GM19099 (cell line): Measurements from ENCODE around the gene REELD1.

Experiments
- POLR2A ChIP-seq: IDR thresholded peaks from 3 replicates; pipeline ENCODE4 v1.6.1; 2011; ENCODE audit warnings: low read depth; ENCODE audit not compliant: insufficient read length; ENCODE audit errors: extremely low read depth

Gene REELD1

DNA sequence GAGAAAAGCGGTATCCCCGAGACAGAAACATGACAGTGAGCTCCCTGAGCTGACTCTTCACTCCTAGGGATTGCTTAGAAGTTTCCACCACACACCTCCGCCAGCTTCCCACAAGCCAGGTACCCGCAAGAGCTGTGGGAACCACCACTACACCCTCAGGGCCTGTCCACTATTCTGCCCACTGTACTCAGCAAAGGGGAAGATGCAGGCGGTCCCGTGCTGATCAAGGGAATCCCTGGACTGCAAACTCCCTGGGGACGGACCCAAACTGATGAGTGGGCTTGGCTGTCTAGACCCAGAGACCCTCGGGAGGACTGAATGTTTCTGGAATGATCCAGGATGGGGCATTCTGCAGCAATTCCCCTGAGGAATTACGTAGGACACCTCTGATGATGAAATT, 30.2 kb downstream of the REELD1 start:
- no peak for TF ChIP-seq POLR2A

DNA sequence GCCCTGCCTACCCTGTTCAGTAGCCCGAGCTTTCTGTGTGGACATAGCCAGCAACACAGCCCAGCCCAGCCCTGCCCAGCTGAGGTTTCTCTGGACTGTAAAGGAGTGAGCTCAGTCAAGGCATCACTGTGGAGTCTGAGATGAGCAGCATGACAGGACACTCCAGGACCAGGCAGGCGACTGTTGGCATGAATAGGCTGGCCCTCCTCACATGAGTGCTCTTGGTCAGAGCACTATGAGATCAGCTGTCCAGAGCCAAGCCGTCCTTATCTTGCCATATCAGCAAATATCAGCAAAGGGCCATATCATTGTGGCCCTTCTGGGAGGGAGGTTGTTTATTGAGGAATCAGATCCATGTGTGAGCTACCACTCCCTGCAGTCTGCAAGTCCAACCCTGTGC, 30.9 kb downstream of the REELD1 start:
- TF ChIP-seq POLR2A = no peak

DNA sequence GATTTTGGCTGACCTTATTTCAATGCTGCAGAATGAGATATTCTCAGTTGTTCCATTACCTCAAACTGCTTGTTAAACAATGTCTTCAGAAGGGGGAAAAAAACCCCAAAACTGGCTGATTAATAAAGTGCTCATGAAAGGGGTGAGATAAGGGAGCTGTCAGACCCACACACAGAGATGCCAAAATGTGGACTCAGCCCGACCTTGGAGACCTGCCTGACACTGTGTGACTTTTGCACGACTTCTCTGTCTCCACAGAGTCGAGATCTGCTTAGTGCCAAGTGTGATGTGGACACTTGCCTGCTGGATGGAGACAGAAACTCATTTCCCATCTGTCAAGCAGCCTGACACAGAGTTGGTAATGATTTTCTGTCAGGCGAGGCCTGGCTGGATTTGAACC, 31.5 kb downstream of the REELD1 start:
- TF ChIP-seq POLR2A = no peak

DNA sequence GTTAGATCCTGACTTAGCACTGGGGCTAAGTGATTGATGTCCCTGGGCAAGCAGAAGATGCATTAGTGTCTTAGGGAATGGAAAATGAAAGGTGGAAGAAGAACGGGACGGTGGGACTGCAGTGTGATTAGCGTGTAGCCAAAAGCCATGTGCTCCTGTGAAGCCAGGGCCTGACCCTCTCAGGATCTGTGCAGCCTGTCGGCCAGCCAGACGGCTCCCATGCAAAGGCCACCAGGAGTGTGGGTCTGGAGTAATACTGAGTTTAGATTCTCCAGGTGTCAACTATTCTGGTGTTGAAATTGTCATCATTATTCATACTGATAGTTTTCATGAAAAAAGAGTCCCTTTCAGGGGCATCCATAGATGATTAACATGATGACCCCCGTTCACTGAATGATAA, 32.0 kb downstream of the REELD1 start:
- no peak for TF ChIP-seq POLR2A

DNA sequence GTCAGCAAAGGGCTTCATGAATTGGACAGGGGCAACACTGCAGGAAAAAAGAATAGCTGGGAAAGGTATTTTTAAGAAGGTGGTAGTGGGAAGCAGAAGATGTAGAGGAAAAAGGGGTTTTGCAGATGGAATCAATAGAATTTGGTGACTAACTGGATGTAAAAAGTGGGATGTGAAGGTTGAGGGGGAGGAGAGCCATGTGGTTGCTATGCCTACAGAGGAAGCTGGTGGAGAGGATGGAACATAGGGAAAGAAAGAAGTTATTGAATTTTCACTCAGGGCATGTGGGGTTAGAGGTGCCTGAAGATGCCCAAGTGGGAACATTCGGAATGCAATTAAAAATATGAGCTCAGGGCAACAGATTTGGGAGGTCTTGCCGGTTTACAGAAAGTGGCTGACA, 33.0 kb downstream of the REELD1 start:
- no peak for TF ChIP-seq POLR2A

DNA sequence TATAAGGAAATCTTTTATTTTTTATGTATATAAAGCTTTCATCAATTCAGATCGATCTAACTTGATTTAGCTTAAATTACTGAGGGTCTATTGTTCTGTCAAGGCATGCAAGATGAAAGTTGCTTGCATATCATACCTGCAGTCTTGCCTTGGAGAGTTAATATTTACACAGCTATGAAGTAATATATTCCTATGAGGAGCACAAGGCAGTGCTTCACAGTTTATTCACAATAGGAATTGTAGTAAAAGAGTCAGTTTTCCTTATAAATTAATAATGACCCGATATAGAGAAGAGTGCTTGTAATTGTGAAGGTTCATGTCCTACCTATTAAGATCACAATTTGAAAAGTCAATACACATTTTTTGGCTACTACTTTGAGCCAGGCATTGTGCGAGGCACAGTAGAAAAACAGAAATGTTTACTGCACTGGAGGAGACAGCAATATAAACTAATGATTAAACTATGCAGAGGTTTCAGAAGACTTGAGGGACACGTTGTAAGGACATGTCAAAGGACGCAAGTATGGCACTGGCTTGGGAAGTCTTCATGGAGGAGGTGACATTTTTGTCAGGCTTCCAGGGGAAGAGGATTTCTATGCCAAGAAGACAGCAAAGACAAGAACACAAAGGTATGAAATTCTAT, 38.8 kb downstream of the REELD1 start:
- no peak for TF ChIP-seq POLR2A

DNA sequence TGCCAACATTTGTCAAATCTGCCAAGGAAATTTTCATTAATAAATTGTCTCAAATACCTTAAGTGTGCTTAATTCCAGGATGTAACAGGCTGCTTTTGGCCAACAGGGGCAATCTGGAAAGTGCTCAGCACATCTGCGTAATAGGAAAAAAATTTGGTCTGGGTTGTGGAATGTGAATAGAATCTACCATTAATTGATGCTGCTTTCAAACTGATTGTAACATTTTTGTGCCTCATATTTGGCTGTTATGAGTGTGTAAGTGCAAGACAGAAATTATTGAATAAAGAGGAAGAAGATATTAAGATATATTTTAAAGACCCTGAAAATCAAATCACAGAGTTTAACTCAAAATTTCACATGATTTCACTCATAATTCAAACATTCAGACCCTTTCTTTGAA, 41.1 kb downstream of the REELD1 start:
- no peak for TF ChIP-seq POLR2A

DNA sequence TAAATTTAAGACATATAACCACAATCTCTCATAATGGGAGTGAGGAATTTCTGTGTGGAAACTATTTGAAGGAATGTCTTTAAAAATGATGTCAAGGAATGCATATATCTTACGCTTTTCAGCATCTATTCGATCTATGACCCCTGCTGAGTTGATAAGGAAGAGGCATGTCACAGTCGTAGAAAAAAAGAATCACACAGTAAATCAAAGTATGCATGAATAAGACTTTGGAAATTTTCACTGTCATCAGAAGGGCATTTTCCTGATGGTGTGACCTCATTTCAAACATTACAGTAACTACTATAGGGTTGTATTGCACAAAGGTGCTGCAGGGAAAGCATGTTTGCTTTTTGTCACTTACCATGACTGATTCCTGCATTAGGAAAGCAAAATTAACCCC, 41.5 kb downstream of the REELD1 start:
- no peak for TF ChIP-seq POLR2A

DNA sequence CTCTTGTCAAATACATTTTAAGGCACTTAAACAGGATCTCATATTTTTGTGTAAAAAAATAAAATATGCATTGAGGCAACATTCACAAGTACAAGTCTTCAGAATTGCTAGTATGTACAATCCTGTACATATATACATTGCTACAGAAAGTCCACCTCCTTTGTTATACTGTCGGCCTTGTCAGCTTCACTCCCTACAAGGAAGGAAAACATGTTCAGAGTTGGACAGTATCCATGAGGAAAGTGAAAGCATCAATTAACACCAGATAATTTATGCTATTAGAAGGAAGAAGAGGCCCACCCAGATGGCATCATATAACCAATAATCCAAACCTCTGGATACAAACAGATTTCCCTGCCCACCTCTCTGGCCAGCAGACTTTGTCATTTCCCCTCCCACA, 42.0 kb downstream of the REELD1 start:
- no peak for TF ChIP-seq POLR2A

DNA sequence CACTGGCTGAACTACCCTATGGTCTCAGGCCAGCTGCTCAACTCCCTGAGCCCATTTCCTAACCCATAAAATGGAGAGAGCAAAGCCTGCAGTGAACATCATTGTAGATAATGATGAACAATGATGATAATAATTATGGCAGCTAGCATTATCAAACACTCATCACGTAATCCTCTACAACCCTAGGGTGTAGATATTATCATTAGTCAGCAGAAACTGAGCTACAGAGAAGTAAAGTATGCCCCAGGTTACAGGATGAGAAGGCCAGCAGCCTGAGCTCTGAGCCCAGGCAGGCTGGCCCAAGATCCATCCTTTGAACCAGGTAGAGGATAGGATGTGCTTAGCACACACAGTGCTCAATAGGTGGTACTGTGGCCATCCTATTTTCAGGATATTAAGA, 43.2 kb downstream of the REELD1 start:
- TF ChIP-seq POLR2A = no peak

DNA sequence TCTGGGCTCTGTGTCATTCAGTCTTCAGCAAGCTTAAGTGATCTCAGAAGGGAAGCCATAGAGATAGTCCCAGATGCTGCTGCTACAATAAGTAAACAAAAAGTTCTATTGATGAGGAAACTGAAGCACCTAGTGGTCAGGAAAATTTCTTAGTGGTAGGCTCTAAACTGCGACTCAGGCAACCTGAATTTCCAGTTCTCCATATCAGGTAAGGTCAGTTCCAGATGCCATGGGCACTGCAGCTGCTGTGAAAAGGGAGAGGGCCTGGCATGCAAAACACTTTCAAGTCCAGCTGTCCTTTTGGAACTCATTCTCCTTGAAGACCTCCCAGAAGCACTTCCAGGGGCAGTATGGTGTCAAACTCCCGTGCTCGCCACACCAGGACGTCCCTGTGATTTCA, 46.2 kb downstream of the REELD1 start:
- TF ChIP-seq POLR2A = no peak

DNA sequence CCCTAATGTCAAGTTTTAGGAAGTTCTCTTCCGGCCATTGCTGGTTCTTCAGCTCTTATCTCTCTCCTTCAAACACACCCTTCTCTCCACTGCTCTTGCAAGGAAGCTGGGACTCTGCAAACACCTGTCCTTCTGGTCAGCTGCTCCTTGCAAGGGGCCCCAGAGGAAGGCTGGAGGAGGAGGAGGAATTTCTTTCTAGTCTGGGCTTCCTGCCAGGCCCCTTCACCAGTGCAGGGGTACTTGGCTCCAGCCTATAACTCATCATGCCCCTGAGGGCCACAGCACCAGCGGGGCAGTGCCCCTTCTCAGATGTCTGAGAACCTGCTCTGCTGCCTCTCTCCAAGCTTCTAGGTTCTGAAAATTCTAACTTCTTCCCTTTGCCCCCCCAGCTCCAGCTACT, 46.7 kb downstream of the REELD1 start:
- TF ChIP-seq POLR2A = no peak

DNA sequence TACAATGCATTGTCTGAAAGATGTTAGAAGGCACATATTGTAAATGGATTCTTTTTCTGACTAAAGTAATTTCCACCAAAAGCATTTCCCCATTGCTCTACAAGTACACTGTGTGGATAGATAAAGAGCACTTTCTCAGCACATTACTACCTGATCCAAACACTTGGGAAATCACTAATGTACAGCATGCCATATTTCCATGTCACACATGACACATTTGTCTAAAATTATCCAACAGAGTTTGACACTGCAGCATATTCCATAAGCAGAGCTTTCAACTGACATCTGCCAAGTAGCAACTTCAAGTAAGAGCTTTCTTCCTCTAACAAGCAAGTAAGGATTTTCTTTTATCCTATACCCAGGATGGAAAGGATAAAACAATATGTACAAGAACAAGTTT, 49.5 kb downstream of the REELD1 start:
- TF ChIP-seq POLR2A = no peak

DNA sequence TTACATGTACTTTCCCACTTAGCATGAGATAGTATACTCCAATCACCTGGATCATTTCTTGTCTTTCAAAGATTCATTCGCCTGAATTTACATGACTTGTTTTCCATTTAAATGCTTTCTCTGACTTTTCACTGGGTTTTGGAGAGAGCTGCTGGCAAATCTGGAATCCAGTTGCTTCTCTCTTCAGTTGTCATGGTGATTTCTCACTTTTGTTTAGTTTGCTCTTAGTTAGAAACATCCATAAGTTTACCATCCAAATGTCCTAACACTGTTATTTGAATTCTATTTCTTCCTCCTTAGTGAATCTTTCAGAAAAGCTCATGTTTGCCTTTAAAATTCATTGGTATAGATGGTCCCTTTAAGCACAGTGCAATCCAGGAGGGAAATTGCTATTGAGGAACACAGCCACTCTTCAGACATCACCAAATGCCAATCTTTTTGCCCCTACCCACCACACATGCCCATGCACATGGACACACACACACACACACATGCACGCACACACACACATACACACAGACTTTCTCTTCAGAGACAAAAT, 51.7 kb downstream of the REELD1 start:
- no peak for TF ChIP-seq POLR2A

DNA sequence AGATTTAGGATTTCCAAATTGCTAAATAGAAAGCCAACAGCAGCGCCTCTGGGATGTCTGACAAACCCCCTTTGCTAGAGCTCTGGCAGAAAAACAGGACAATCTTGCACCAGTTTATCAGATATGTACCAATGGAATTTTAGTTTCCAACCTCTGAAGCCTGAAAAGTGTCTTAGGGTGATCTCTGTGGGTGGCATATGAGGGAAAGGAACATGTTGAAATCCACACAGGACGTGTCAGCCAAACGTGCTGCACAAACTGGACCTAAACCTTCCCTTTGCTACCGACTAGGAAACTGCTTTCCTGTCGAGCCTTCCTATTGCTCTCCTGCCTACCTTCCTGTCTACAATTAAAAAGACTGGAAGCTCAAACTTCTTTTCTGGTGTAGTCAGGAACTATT, 53.5 kb downstream of the REELD1 start:
- no peak for TF ChIP-seq POLR2A

DNA sequence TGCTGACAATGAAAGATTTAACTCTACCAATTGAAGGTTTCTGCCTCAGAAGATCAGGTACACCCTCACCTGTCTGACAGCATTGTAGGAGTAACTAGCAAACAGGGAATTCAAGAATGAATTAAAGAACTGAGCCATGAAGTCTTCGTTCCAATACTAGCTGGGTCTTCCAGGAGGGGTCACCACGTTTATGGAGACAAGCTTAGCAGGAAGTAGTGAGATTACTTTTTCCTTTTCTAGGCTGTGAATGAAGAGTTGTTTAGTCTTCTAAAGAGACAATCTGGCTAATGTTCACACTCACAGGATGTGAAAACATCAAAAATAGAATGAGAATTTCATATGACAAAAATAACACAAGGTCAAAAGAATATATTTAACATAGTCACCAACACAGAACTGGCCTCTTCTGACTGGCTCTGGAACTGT, 54.9 kb downstream of the REELD1 start:
- TF ChIP-seq POLR2A = no peak

DNA sequence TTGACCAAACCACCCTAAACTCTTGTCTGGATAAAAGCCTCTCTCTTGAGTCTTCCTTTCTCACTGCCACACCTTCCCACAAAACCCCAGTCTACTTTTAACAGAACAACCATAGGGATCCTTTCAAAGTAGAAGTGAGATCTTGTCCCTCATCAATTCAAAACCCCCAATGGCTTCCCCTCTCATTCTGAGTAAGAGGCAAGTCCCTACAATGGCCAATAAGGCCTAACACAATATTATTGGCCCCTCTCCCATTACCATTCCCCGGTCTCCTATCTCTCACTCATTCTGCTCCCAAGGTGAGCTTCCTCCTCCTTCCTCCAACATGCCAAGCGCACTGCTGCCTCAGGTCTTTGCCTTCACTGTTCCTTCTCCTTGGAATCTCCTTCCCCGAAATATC, 57.1 kb downstream of the REELD1 start:
- TF ChIP-seq POLR2A = no peak
